ENCODE data around the gene DLD. TPM values are rescaled to one million over a fixed set of nuclear protein-coding genes. Genes with fewer than 3 reads are reported as not detected.

DLD gene
- total RNA-seq, 4 donors from 2014 or later, result 35.8 to 84.7 (median 67.9) TPM

- H3K36me3 ChIP-seq, result peaks cover 39% of the 10 kb centered on the region
- H3K9me3 ChIP-seq, result no peaks in the 10 kb centered on the region
- peaks cover 7% of the 10 kb centered on the region for H3K4me1 ChIP-seq
- TF ChIP-seq POLR2AphosphoS5 (IDR thresholded peaks at IDR 0.05) (no peak), POLR2A (IDR thresholded peaks at IDR 0.05) (no peak), EP300 (IDR thresholded peaks at IDR 0.05) (no peak)
- TF ChIP-seq, protein P1, sequence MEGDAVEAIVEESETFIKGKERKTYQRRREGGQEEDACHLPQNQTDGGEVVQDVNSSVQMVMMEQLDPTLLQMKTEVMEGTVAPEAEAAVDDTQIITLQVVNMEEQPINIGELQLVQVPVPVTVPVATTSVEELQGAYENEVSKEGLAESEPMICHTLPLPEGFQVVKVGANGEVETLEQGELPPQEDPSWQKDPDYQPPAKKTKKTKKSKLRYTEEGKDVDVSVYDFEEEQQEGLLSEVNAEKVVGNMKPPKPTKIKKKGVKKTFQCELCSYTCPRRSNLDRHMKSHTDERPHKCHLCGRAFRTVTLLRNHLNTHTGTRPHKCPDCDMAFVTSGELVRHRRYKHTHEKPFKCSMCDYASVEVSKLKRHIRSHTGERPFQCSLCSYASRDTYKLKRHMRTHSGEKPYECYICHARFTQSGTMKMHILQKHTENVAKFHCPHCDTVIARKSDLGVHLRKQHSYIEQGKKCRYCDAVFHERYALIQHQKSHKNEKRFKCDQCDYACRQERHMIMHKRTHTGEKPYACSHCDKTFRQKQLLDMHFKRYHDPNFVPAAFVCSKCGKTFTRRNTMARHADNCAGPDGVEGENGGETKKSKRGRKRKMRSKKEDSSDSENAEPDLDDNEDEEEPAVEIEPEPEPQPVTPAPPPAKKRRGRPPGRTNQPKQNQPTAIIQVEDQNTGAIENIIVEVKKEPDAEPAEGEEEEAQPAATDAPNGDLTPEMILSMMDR (IDR thresholded peaks at IDR 0.05), result no peak
- WGBS, result 90% methylated on average over 1 of the region's 1 CpG
- no peak overlapping the region for H3K4me3 ChIP-seq
- DNase-seq (ENCODE audit: low spot score in 2 of 2), result no peak
- no peaks in the 10 kb centered on the region for H3K27me3 ChIP-seq
- no peak overlapping the region for H3K27ac ChIP-seq
These were observed 9.6 kb downstream of the DLD start for GRCh38 chr7:107900496-107901015.

- no peaks in the 10 kb centered on the region for H3K27me3 ChIP-seq
- H3K36me3 ChIP-seq, result peaks cover 48% of the 10 kb centered on the region
- no peak overlapping the region for H3K27ac ChIP-seq
- no peak overlapping the region for H3K4me3 ChIP-seq
- no peak for DNase-seq (ENCODE audit: low spot score in 2 of 2)
- peaks cover 4% of the 10 kb centered on the region for H3K4me1 ChIP-seq
- TF ChIP-seq, protein P1 (IDR thresholded peaks at IDR 0.05), result no peak
- TF ChIP-seq EP300 (IDR thresholded peaks at IDR 0.05), result no peak
- no peak for TF ChIP-seq POLR2AphosphoS5 (IDR thresholded peaks at IDR 0.05)
- no peak for TF ChIP-seq POLR2A (IDR thresholded peaks at IDR 0.05)
- H3K9me3 ChIP-seq, result no peaks in the 10 kb centered on the region
These were observed 11.4 kb downstream of the DLD start for GRCh38 chr7:107902381-107902780.

DNA sequence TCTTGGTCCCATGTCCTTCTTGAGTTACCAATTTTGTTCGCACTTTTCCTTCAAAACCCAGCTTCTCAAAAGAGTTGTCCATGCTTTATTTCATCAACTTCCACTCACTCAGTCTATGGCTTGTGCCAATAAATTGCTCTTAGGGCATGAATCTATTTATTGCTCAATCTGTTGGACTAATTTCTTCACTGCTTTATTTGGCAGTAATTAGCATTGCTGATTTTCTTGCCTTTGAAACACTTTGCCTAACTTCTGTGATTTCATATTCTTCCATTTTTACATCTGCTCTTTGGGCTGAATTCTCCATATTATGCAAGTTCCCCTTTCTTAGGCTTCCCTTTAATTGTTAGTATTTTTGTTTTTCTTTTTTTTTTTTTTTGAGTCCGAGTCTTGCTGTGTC lies 16.8 kb downstream of the DLD start:
- Histone ChIP-seq H3K27me3 (no peaks in the 10 kb centered on the region), H3K4me1 (no peaks in the 10 kb centered on the region), H3K9me3 (no peaks in the 10 kb centered on the region), H3K27ac (no peak overlapping the region), H3K36me3 (peaks cover 71% of the 10 kb centered on the region), H3K4me3 (no peak overlapping the region)
- DNase-seq (ENCODE audit: low spot score in 2 of 2), result no peak
- WGBS, result 79% methylated on average over 2 of the region's 2 CpGs
- TF ChIP-seq POLR2AphosphoS5 (IDR thresholded peaks at IDR 0.05) (peak in 1 of 3 donors; percentile 60), EP300 (IDR thresholded peaks at IDR 0.05) (no peak)

DNA sequence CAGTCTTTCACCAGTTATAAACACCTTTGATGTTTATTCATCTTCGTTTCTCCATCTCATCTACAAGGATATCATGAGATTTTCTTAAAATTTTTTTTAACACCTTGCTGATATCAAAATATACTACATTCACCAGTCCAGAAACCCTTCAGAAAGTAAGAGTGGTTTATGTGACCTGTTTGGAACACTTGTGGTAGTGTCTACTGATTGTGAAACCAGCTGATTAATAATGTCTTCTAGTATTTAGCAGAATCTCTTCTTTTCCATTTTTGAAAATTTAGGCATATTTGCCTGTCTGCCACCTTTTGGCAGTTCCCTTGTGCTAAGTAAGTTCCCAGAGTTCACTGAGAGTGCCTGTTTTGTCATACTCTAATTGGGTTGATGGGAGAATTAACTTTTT lies 18.5 kb downstream of the DLD start:
- Histone ChIP-seq H3K36me3 (peaks cover 54% of the 10 kb centered on the region), H3K9me3 (no peaks in the 10 kb centered on the region), H3K27ac (no peak overlapping the region), H3K4me3 (no peak overlapping the region), H3K4me1 (no peaks in the 10 kb centered on the region), H3K27me3 (no peaks in the 10 kb centered on the region)
- 100% methylated on average over 1 of the region's 1 CpG for WGBS
- TF ChIP-seq, protein P1 (IDR thresholded peaks at IDR 0.05), result no peak
- TF ChIP-seq EP300 (IDR thresholded peaks at IDR 0.05) (no peak), POLR2A (IDR thresholded peaks at IDR 0.05) (no peak), POLR2AphosphoS5 (IDR thresholded peaks at IDR 0.05) (no peak)
- no peak for DNase-seq (ENCODE audit: low spot score in 2 of 2)

DNA sequence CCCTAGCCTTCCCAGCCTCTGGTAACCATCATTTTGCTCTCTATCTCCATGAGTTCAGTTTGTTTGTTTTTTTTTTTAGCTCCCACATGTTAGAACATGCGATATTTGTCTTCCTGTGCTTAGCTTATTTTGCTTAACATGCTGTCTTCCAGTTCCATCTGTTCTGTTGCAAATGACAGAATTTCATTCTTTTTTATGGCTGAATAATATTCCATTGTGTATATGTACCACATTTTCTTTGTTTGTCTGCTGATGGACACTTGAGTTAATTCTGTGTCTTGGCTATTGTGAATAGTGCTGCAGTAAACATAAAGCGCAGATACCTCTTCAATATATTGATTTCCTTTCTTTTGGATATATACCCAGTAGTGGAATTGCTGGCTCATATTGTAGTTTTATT lies 21.0 kb downstream of the DLD start:
- no peak overlapping the region for H3K4me3 ChIP-seq
- TF ChIP-seq, protein P1 (IDR thresholded peaks at IDR 0.05), result no peak
- TF ChIP-seq POLR2AphosphoS5 (IDR thresholded peaks at IDR 0.05), result no peak
- TF ChIP-seq EP300 (IDR thresholded peaks at IDR 0.05), result no peak
- no peak for TF ChIP-seq POLR2A (IDR thresholded peaks at IDR 0.05)
- DNase-seq (ENCODE audit: low spot score in 2 of 2), result no peak
- H3K27me3 ChIP-seq, result no peaks in the 10 kb centered on the region
- no peaks in the 10 kb centered on the region for H3K9me3 ChIP-seq
- H3K4me1 ChIP-seq, result no peaks in the 10 kb centered on the region
- WGBS, result 95% methylated on average over 2 of the region's 2 CpGs
- peaks cover 52% of the 10 kb centered on the region for H3K36me3 ChIP-seq
- no peak overlapping the region for H3K27ac ChIP-seq

DNA sequence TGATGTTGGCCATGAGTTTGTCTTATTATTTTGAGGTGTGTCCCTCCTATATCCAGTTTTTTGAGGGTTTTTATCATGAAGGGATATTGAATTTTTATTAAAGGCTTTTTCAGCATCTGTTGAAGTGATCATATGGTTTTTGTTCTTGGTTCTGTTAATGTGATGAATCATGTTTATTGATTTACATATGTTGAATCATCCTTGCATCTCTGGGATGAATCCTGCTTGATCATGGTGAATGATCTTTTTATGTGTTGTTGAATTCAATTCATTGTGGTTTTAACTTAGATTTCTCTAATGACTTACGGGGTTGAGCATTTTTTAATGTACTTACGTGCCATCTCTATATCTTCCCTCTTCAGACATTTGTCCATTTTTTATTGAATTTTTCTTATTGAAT lies 22.9 kb downstream of the DLD start:
- H3K9me3 ChIP-seq, result no peaks in the 10 kb centered on the region
- no peaks in the 10 kb centered on the region for H3K27me3 ChIP-seq
- WGBS, result 91% methylated on average over 2 of the region's 2 CpGs
- H3K4me1 ChIP-seq, result no peaks in the 10 kb centered on the region
- DNase-seq (ENCODE audit: low spot score in 2 of 2), result no peak
- peaks cover 61% of the 10 kb centered on the region for H3K36me3 ChIP-seq
- H3K27ac ChIP-seq, result no peak overlapping the region
- no peak overlapping the region for H3K4me3 ChIP-seq
- TF ChIP-seq EP300 (IDR thresholded peaks at IDR 0.05) (no peak), POLR2A (IDR thresholded peaks at IDR 0.05) (no peak), POLR2AphosphoS5 (IDR thresholded peaks at IDR 0.05) (no peak)
- TF ChIP-seq, protein P1 (IDR thresholded peaks at IDR 0.05), result no peak
